DND-41 (cell line): Measurements from ENCODE around the gene CARD11.

Experiments
- CTCF ChIP-seq: IDR thresholded peaks from 2 replicates; pipeline ENCODE4 v1.5.1; 2012; ENCODE audit warnings: borderline replicate concordance, low read length, moderate library complexity, mild to moderate bottlenecking; ENCODE audit not compliant: poor library complexity, severe bottlenecking; ENCODE audit errors: extremely low read depth
- EZH2 ChIP-seq: IDR thresholded peaks from 3 replicates; pipeline ENCODE4 v1.6.1; 2012; ENCODE audit warnings: borderline replicate concordance, low read depth, mild to moderate bottlenecking, moderate library complexity, low read length, inconsistent platforms; ENCODE audit not compliant: severe bottlenecking

GRCh38 chr7:2930310-2931033 is 113.2 kb downstream of the CARD11 start:
- TF ChIP-seq CTCF, result no peak
- no peak for TF ChIP-seq EZH2
